ENCODE data around the gene RNF123.
A peak's percentile ranks its signal among the peaks of the same experiment; 100 is the strongest.

The RNF123 gene

DNA sequence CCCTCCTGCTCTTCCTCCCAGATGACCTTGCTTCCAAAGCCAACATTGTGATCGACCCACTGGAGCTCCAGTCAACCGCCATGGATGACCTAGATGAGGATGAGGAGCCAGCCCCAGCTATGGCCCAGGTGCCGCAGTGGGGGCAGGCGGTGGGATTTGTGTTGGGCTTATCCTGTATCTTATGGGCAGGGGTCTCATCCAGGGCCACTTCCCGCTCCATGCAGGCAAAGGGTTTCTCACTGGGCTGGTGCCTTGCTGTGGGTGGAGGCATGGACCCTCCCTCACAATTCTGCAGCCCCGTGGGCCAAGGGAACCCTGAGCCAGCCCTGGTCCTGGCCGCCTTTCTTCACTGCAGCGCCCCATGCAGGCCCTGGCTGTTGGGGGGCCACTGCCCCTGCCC is 15.3 kb downstream of the RNF123 start:
- Mint-ChIP-seq H3K9me3 (no peaks in the 10 kb centered on the region), H3K27ac (no peak overlapping the region), H3K4me1 (ENCODE audit: low read depth in 2 of 2) (peaks cover 6 to 9% of the 10 kb centered on the region in 2 donors), H3K4me3 (no peak overlapping the region), H3K27me3 (no peaks in the 10 kb centered on the region), H3K36me3 (ENCODE audit: insufficient read depth) (peaks cover 12% of the 10 kb centered on the region)
- no peak for ATAC-seq (replicated peaks)
- DNase-seq = no peak

DNA sequence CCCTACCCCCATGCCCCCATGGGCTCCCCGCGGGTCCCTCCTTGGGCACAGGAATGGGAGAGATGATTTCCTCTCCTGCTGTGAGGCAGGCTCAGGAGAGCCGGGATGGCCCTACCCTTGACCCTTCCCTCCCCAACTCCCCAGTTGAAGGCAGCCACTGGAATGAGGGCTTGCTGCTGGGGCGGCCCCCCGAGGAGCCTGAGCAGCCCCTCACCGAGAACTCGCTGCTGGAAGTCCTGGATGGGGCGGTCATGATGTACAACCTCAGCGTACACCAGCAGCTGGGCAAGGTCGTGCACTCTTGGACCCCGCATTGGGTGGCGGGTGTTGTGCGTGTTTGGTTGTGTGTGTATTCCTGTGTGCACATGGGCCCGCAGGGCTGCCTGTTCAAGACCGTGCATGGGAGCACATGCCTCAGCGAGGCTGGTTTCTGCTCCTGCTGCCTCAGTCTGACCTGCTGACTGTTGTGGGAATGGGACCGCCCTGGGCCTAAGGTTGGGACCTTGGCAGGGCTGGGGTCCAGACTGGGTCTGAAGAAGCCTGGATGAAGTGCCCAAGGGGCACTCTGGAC is 16.1 kb downstream of the RNF123 start:
- Mint-ChIP-seq H3K4me1 (ENCODE audit: low read depth in 2 of 2) (peaks cover 6 to 9% of the 10 kb centered on the region in 2 donors), H3K27ac (no peak overlapping the region), H3K36me3 (ENCODE audit: insufficient read depth) (peaks cover 13% of the 10 kb centered on the region), H3K4me3 (no peak overlapping the region), H3K9me3 (no peaks in the 10 kb centered on the region), H3K27me3 (no peaks in the 10 kb centered on the region)
- ATAC-seq (replicated peaks) (no peak), DNase-seq (no peak)

DNA sequence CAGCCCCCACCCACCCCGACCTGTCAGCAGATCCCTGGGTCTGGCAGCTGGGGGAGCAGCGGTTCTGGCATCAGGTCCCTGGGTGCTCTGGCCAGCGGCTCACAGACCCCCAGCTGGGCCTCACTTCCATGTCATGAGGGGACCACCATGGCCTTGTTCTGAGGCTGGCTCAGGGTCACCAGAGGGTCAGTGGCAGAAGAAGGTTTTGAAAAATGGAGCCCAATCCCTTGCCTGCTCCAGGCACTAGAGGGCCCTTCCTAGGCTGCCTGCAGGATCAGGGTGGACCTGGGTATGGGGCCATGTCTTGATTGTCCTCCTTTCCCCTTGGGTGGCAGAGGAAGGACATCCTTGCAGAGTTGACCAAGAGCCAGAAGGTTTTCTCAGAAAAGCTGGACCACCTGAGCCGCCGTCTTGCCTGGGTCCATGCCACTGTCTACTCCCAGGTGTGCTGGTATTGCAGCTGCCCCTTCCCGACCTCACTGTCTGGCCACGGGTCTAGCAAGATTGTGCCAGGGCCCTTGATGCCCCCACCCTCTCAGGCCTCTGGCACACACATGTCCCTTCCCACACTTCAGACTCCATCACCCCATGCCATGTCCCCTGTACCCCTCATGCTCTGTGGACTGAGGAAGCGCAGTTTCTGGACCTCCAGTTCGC is 17.2 kb downstream of the RNF123 start:
- H3K36me3 Mint-ChIP-seq (ENCODE audit: insufficient read depth) = peaks cover 10% of the 10 kb centered on the region
- H3K27ac Mint-ChIP-seq = no peak overlapping the region
- no peaks in the 10 kb centered on the region for H3K9me3 Mint-ChIP-seq
- no peak overlapping the region for H3K4me3 Mint-ChIP-seq
- H3K27me3 Mint-ChIP-seq = no peaks in the 10 kb centered on the region
- ATAC-seq (replicated peaks) (no peak), DNase-seq (no peak)
- H3K4me1 Mint-ChIP-seq (ENCODE audit: low read depth in 2 of 2) = peaks cover 7 to 9% of the 10 kb centered on the region in 2 donors

DNA sequence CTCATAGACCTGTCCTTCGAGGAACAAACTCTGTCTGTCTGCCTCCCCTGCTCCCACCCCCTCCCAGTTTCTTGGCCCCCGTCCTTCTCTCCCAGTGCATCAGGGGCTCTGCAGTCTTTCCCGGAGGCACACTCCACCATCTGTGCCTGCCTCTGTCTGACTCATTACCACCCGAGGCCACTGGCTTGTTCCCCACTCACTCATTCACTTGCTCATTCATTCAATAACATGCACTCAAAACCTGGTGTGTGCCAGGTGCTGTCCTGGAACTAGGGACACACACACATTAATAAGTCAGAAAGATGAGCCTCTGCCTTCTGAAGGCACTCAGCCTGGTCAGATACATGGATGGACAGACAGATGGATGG is 17.7 kb downstream of the RNF123 start:
- no peak overlapping the region for H3K4me3 Mint-ChIP-seq
- no peaks in the 10 kb centered on the region for H3K27me3 Mint-ChIP-seq
- H3K27ac Mint-ChIP-seq = no peak overlapping the region
- no peak for ATAC-seq (replicated peaks)
- peaks cover 7 to 9% of the 10 kb centered on the region in 2 donors for H3K4me1 Mint-ChIP-seq (ENCODE audit: low read depth in 2 of 2)
- peaks cover 10% of the 10 kb centered on the region for H3K36me3 Mint-ChIP-seq (ENCODE audit: insufficient read depth)
- no peak for DNase-seq
- no peaks in the 10 kb centered on the region for H3K9me3 Mint-ChIP-seq

DNA sequence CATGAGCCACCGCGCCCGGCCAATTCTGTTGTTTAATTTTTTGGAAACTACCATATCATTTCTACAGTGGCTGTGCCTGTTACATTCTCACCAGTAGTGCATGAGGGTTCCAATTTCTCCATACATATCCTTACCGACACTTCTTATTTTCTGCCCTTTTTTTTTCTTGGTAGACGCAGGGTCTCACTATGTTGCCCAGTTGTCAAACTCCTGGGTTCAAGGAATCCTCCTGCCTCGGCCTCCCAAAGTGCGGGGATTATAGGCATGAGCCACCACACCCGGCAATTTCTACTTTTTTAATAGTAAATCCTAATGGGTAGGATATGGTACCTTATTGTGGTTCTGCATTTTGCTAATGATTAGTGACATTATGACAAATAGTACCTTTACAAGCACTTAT is 20.5 kb downstream of the RNF123 start:
- H3K4me1 Mint-ChIP-seq (ENCODE audit: low read depth in 2 of 2) = peaks cover 4 to 5% of the 10 kb centered on the region in 2 donors
- H3K4me3 Mint-ChIP-seq = no peak overlapping the region
- no peak overlapping the region for H3K27ac Mint-ChIP-seq
- DNase-seq = no peak
- peaks cover 7% of the 10 kb centered on the region for H3K36me3 Mint-ChIP-seq (ENCODE audit: insufficient read depth)
- no peaks in the 10 kb centered on the region for H3K9me3 Mint-ChIP-seq
- ATAC-seq (replicated peaks) = no peak
- H3K27me3 Mint-ChIP-seq = no peaks in the 10 kb centered on the region

DNA sequence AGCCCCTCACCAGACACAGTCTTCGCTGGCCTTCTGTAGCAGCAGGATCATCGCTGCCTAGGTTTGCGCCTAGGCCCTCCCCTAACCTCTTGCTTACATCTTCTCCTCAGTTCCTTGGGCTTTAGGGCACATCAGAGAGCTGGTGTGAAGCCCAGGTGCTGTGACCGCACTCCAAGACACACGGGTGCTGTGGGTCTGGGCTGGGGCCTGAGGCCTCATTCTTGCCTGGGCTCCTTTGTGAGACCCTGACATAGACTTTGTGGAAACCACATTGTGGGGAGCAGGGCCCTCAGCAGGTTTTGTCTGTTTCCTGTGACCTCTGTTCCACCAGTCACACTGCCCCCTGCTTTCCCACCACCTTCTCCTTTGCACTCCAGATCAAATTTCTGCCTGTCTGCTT is 22.1 kb downstream of the RNF123 start:
- H3K27ac Mint-ChIP-seq = peak overlapping the region; percentile 2 to 47

DNA sequence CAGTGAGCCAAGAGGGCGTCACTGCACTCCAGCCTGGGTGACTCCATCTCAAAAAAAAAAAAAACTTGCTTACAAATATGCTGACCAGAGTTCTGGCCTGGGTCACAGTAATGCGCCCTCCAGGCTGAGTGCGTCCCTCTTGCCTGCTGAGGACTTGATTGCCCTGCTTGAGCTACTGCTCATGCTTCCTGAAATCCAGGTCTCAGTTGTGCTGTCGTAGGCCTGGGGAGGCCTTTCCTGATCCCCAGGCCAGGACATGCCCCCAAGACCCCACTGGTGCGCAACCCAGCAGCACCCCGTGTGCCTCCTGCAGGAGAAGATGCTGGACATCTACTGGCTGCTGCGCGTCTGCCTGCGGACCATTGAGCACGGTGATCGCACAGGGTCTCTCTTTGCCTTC is 22.8 kb downstream of the RNF123 start:
- DNase-seq = no peak
- H3K4me1 Mint-ChIP-seq (ENCODE audit: low read depth in 2 of 2) = peaks cover 4 to 7% of the 10 kb centered on the region in 2 donors
- no peak overlapping the region for H3K4me3 Mint-ChIP-seq
- no peaks in the 10 kb centered on the region for H3K9me3 Mint-ChIP-seq
- no peak for ATAC-seq (replicated peaks)
- H3K36me3 Mint-ChIP-seq (ENCODE audit: insufficient read depth) = peaks cover 10% of the 10 kb centered on the region
- no peaks in the 10 kb centered on the region for H3K27me3 Mint-ChIP-seq
- H3K27ac Mint-ChIP-seq = peak overlapping the region in 1 of 2 donors; percentile 47

More for the DNA sequence above, 22.1 kb downstream of the RNF123 start:
- DNase-seq (no peak), ATAC-seq (replicated peaks) (no peak)
- no peaks in the 10 kb centered on the region for H3K27me3 Mint-ChIP-seq
- no peaks in the 10 kb centered on the region for H3K9me3 Mint-ChIP-seq
- H3K4me1 Mint-ChIP-seq (ENCODE audit: low read depth in 2 of 2) = peaks cover 4 to 7% of the 10 kb centered on the region in 2 donors
- H3K36me3 Mint-ChIP-seq (ENCODE audit: insufficient read depth) = peaks cover 10% of the 10 kb centered on the region
- H3K4me3 Mint-ChIP-seq = no peak overlapping the region

DNA sequence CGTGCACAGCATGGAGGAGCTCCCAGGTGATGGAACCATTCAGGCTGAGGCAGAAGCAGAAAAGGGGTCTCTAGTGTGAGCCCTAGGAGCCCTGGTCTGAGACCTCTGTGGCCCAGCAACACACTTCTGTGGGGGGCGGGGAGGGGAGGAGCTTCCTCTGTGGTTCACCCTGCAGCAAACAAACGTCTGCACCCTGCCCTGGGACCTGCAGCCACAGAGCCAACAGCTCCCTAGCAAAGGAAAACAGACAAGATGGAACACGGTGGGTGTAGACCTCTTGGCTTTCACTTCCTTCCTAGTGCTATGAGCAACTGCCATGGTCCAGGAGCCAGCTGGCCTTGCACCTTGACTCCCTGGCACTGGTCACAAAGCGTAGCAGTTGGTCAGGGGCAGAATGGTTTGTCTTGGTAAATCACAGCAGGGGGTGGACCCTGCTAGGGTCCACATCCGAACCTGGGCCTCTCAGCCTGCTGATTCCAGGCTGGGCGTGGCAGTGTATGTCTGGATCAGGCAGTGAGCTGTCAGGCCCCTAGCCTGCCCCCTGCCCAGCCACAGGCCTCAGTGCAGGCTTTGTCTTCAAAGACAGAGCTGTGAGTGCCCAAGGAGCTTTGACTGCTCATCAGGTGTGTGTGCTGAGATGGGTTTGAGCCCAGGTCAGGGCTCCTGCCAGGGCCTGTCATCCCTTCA is 23.4 kb downstream of the RNF123 start:
- Mint-ChIP-seq H3K4me1 (ENCODE audit: low read depth in 2 of 2) (peaks cover under 1 to 7% of the 10 kb centered on the region in 2 donors), H3K4me3 (no peak overlapping the region), H3K27me3 (no peaks in the 10 kb centered on the region), H3K27ac (no peak overlapping the region), H3K36me3 (ENCODE audit: insufficient read depth) (peaks cover 10% of the 10 kb centered on the region), H3K9me3 (no peaks in the 10 kb centered on the region)
- ATAC-seq (replicated peaks) (no peak), DNase-seq (no peak)

DNA sequence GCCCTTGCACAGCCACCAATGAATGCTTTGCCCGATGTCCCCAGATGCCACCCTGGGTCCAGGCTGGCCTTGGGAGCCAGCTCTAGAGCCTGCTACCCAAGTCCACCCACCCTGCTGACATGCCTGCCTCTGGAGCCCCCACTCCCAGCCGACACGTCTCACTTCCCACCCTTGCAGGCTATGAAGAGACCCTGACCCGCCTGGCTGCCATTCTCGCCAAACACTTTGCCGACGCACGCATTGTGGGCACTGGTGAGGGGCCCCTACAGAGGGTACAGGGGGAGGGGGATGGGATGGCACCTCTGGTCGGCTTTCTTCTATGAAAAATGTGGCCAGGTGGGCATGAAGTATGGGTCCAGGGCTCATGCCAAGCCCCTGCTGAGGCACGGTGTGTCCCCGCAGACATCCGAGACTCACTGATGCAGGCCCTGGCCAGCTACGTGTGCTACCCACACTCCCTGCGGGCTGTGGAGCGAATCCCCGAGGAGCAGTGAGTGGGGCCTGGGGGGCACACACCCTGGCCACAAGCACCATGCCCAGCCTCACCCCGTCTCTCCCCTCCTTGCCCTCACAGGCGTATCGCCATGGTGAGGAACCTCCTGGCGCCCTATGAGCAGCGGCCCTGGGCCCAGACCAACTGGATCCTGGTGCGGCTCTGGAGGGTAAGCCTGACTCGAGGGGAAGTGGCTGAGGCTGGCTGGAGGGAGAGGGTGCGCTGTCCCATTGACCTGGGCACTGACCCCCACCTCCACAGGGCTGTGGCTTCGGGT is 24.2 kb downstream of the RNF123 start:
- Mint-ChIP-seq H3K36me3 (ENCODE audit: insufficient read depth) (peaks cover 12% of the 10 kb centered on the region), H3K9me3 (no peaks in the 10 kb centered on the region), H3K27me3 (no peaks in the 10 kb centered on the region), H3K4me1 (ENCODE audit: low read depth in 2 of 2) (peaks cover 1 to 9% of the 10 kb centered on the region in 2 donors), H3K4me3 (no peak overlapping the region), H3K27ac (no peak overlapping the region)
- DNase-seq (no peak), ATAC-seq (replicated peaks) (no peak)

DNA sequence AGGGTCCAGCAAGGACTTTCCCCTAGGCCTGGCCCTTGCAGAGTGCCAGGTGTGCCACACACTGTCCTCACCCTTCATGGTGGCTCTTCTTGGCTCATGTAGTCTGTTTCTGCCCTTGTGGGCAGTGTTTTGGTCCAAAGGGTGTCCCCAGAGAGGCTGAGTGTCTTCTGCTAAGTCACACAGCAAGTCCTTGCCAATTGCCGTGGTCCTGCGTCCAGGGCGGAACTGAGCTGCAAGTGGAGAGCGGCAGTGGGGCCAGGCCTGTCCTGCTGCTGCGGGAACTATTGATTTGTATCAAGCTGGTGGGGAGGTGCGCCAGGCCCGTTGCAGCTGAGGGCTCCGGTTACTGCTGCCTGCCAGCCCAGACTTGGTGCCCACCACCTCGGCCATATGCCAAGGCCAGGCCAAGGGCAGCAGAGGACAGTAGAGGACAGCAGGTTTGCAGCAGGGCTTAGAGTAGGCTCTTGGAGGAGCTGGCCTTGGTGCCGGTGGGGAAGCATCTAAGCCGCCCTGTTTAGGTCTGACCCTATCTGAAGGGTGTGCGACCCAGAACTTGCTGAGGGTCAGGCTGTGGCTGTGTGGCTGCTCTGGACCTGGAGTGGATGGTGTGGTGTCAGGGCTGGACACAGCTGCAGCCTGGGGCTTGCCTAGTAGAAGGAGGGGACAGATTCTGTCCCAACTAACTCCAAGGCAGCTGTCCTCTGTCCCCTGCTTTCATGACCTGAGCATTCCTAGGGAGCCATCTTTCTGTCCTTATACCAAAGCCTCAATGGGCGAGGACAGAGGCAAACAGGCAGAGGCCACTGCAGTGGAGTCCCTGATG is 25.6 kb downstream of the RNF123 start:
- ATAC-seq (replicated peaks) (no peak), DNase-seq (no peak)
- H3K27me3 Mint-ChIP-seq = no peaks in the 10 kb centered on the region
- H3K27ac Mint-ChIP-seq = no peak overlapping the region
- H3K36me3 Mint-ChIP-seq (ENCODE audit: insufficient read depth) = peaks cover 23% of the 10 kb centered on the region
- H3K9me3 Mint-ChIP-seq = no peaks in the 10 kb centered on the region
- H3K4me1 Mint-ChIP-seq (ENCODE audit: low read depth in 2 of 2) = peaks cover 14 to 21% of the 10 kb centered on the region in 2 donors
- no peak overlapping the region for H3K4me3 Mint-ChIP-seq

DNA sequence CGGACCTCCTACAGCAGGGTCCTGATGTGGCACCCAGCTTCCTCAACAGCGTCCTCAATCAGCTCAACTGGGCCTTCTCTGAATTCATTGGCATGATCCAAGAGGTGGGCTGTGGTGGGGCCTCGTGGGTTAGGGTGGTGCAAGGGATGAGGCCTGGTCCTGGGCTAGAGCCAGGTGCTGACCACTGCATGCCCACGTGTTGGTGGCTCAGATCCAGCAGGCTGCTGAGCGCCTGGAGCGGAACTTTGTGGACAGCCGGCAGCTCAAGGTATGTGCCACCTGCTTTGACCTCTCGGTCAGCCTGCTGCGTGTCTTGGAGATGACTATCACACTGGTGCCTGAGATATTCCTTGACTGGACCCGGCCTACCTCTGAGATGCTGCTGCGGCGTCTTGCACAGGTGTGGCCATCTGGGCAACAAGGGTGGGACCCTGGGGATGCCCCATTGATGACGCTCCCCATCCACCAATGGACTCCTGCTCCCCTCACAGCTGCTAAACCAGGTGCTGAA is 26.3 kb downstream of the RNF123 start:
- Mint-ChIP-seq H3K36me3 (ENCODE audit: insufficient read depth) (peaks cover 29% of the 10 kb centered on the region), H3K4me3 (no peak overlapping the region), H3K4me1 (ENCODE audit: low read depth in 2 of 2) (peaks cover 16 to 22% of the 10 kb centered on the region in 2 donors), H3K27ac (no peak overlapping the region), H3K27me3 (no peaks in the 10 kb centered on the region), H3K9me3 (no peaks in the 10 kb centered on the region)
- DNase-seq = no peak
- ATAC-seq (replicated peaks) = no peak

DNA sequence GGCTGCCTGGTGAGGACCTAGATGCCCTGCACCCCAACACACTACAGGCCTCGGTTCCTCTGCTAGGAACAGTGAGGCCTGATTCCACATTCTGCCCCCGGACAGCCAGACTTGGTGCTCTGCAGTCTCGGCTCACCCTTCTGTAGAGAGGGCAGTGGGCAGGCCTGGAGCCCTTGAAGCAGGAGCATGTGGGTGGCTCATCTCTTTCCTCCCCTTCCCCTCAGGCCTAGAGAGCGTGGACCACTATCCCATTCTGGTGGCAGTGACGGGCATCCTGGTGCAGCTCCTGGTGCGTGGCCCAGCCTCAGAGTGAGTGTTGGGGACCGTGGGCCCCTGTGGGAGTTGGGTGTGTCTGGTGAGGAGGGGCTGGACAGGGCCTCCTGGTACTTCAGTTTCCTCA is 26.8 kb downstream of the RNF123 start:
- DNase-seq (no peak), ATAC-seq (replicated peaks) (no peak)
- H3K4me3 Mint-ChIP-seq = no peak overlapping the region
- peaks cover 32% of the 10 kb centered on the region for H3K36me3 Mint-ChIP-seq (ENCODE audit: insufficient read depth)
- H3K27ac Mint-ChIP-seq = no peak overlapping the region
- no peaks in the 10 kb centered on the region for H3K9me3 Mint-ChIP-seq
- no peaks in the 10 kb centered on the region for H3K27me3 Mint-ChIP-seq
- H3K4me1 Mint-ChIP-seq (ENCODE audit: low read depth in 2 of 2) = peaks cover 16 to 23% of the 10 kb centered on the region in 2 donors

Measured in effector memory CD8-positive, alpha-beta T cell (primary cell).